Hematopoietic multipotent progenitor cell (in vitro differentiated cells): ENCODE data around the gene GLDC. TPM values are rescaled to one million over a fixed set of nuclear protein-coding genes. Genes with fewer than 3 reads are reported as not detected.
"Not testable (repeated sequence)": the region's sequence is repeated elsewhere in the genome, so short reads cannot be mapped to it uniquely, and the experiment has no call there.

Experiments used
- DNase-seq, 3 donors: peaks; one replicate each; pipeline ENCODE4 v3.0.0-alpha.2; 2011 to 2015; ENCODE audit warnings: low read depth in 2 of 3, low spot score in 2 of 3
- total RNA-seq: library from RNA; depleted of rRNA; stranded (reverse); fragments of >200 nt; gene quantifications from one replicate; pipeline ENCODE4 v1.2.3, GENCODE V29; 2012

Gene GLDC
- 0.27 TPM for total RNA-seq

DNA sequence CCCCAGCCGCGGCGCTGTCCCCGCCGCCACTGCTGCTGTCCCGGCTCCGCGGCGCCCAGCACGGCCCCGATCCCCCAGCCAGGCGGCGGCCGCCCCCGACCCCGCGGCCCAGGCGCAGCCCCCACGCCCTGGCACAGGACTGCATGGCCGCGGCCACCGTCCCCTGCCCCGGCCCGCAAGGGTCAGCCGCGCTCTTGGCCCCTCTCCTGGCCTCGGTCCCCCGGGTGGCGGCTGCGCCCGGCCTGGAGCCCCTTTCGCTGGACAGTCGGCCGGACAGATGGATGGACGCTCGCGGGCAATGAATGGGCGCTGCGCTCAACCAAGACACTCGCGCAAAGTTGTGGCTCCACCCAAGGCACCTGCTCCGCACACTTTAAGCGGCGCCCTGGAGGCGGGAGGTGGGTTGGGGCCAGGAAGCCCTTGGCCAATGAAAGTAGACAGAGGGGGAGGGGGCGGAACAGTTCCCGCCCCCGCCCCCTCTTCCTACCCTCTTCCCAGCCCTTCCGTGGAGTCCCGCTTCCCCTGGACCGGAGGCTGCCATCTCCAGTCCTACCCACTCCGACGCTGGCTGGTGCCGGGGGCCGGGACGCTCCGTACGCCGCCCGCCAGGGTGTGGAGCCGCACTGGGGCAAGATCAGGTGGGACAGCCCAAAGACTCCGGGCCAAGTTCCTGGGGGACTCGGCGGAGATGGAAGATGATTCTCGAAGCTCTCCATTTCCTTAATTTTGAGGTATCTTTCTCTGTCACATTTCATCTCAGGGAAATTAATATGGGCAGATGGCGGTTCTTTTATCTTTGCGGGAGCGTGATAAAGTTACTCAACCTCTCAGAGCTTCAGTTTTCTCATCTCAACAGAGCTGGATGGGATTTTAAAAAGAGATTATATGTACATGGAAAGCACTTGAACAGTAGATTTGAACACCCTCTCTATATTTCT is at the start of gene GLDC:
Gene GLDC, minus strand, starts transcription at position 375 of the 938 bp plus-strand sequence. Its CDS starts 230 bp downstream, at position 145.
- peak in 1 of 3 donors; percentile 23 for DNase-seq

GRCh38 chr9:6692881-6693361 is 47.4 kb upstream of the GLDC start:
- no peak for DNase-seq

DNA sequence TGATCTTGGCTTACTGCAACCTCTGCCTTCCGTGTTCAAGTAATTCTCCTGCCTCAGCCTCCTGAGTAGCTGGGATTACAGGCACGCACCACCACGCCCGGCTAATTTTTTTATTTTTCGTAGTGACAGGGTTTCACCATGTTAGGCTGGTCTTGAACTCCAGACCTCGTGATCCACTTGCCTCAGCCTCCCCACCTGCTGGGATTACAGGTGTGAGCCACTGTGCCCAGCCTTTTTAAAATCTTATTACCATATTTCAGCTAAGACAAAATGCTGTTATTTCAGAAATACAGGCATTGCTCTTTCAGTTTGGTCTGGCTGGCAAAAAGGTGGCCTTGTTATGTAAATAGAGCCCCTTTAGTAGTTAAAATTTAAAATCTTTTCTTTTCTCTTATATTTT is 46.9 kb upstream of the GLDC start:
- no peak for DNase-seq

GRCh38 chr9:6690675-6691070 is 45.1 kb upstream of the GLDC start:
- DNase-seq, result not testable (repeated sequence)

GRCh38 chr9:6689893-6690674 is 44.6 kb upstream of the GLDC start:
- DNase-seq, result peak in 1 of 3 donors; percentile 17

DNA sequence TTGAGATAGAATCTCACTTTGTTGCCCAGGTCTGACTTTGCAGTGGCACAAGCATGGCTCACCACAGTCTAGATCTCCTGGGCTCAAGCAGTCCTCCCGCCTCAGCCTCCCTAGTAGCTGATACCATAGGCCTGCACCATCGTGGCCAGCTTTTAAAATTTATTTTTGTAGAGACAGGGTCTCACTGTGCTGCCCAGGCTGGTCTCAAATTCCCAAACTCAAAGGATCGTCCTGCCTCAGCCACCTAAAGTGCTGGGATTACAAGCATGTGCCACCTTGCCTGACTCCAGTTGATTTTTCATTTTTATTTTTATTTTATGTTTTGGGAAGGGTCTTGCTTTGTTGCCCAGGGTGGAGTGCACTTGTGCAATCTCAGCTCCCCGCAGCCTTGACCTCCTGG is 41.7 kb upstream of the GLDC start:
- no peak for DNase-seq

- DNase-seq, result no peak
Observed at GRCh38 chr9:6686396-6686795, 40.9 kb upstream of the GLDC start.

GRCh38 chr9:6681957-6682501 is 36.5 kb upstream of the GLDC start:
- no peak for DNase-seq

GRCh38 chr9:6681147-6681956 is 35.8 kb upstream of the GLDC start:
- DNase-seq, result peak; percentile 81 to 96 (median 95)

DNA sequence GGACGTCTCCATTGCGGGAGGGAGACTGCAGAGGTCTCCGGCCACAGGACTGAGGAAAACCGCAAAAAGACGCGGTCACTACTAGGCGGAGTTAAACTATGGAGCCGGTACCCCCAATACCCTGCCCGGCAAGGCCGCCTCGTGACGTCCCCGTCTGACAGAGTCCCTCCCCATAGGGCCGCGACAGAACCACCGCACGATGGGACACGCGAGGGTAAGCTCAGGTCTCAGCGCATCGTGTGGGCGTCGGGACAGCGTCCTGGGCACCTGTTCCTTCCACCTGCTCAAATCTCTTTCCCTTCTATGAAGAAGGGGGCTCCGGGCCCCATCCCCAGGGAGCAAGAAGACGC is 35.2 kb upstream of the GLDC start:
- peak; percentile 28 to 86 (median 78) for DNase-seq

- no peak for DNase-seq
Observed at GRCh38 chr9:6677803-6678202, 32.3 kb upstream of the GLDC start.

DNA sequence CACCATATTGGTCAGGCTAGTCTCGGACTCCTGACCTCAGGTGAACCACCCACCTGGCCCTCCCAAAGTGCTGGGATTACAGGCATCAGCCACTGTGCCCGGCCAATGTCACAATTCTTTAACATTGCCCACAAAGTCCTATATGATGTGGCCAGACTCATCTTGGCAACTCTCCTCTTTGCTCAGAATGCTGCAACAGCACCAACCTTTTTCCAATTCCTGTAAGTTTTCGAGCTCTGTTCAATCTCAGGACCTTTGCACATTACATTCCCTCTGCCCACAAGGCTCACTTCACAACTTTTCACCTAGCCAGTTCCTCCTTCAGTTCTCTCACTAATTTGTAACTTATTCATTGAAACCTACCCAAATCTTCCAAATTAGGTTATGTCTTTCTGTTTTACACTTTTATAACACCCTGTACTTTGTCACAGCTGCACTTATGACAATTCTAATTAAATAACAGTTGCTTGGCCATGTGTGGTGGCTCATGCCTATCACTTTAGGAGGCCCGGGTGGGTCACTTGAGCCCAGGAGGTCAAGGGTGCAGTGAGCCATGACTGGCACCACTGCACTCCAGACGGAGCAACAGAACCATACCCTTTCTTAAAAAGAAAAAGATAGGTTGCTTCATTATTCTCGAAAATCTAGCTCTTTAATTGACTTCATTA is 30.9 kb upstream of the GLDC start:
- DNase-seq, result no peak

GRCh38 chr9:6675268-6675667 is 29.7 kb upstream of the GLDC start:
- DNase-seq, result no peak

- DNase-seq, result no peak
Observed at GRCh38 chr9:6673326-6674025, 27.9 kb upstream of the GLDC start.

DNA sequence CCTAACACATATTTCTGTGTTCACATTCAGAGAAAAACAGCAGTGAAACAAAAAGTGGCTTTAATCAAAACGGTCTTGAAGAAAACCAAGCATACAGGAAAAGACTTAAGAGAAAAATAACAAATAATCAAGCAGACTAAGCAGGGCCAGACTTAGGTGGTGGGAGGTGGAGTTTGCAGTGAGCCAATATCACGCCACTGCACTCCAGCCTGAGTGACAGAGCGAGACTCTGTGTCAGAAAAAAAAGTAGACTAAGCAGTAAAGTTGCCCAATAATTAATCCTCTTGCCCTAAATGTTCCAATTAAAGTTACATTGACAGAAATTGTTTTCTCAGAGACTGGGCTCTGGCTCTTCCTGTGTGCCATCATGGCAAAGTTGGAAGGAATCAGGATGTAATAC is 26.6 kb upstream of the GLDC start:
- no peak for DNase-seq

DNA sequence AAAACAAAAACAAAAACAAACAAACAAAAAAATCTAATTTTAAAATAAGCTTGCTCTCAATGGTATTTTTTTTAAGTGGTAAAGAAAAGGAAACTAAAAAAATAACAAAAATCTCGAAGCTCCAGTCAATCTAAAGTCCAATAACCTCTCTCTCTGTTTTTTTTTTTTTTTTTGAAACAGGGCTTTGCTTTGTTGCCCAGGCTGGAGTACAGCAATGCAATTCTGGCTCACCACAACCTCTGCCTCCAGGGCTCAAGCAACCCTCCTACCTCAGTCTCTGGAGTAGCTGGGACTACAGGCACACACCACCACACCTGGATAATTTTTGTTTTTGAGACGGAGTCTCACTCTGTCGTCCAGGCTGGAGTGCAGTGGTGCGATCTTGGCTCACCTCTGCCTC is 25.9 kb upstream of the GLDC start:
- DNase-seq, result no peak

DNA sequence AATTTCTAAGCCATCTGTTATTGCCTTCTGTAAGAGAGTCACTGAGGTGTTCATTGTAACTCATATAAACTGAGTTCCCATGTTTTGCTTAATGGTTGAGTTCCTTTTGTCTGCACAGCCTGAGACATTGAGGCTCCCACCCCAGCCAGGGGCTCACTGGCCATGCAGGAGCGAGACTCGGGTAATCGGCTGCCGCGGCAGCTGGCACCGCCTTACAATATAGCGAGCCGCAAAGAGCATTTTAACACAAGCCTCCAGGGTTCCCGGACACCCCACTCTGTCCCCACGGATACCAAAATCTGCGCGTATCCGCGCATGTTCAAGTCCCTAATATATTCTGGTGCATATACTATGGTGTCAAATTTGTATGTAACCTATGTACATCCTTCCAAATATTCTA is 24.4 kb upstream of the GLDC start:
- no peak for DNase-seq

GRCh38 chr9:6667633-6668280 is 22.2 kb upstream of the GLDC start:
- DNase-seq, result peak in 1 of 3 donors; percentile 49

GRCh38 chr9:6667080-6667479 is 21.6 kb upstream of the GLDC start:
- no peak for DNase-seq
